GM23248 (cell line): ENCODE results near the gene SLC13A3.

Experiments used
- EZH2 ChIP-seq: fragments of 200-600 bp; sonication (generic); IDR thresholded peaks from 2 replicates; pipeline ENCODE4 v1.6.1; 2018; ENCODE audit warnings: antibody characterized with exemption, mild to moderate bottlenecking; ENCODE audit not compliant: insufficient read depth, poor library complexity, severe bottlenecking
- EZH2phosphoT487 ChIP-seq: fragments of 200-600 bp; sonication (generic); IDR thresholded peaks from 2 replicates; pipeline ENCODE4 v1.6.1; 2018; ENCODE audit warnings: antibody characterized with exemption, moderate library complexity, mild to moderate bottlenecking, low read depth; ENCODE audit not compliant: insufficient read depth

GRCh38 chr20:46660487-46660886, 9.2 kb upstream of the SLC13A3 start:
- TF ChIP-seq EZH2phosphoT487: no peak
- no peak for TF ChIP-seq EZH2
